EH (cell line): ENCODE data around the gene FAXDC2.
A peak's percentile ranks its signal among the peaks of the same experiment; 100 is the strongest.

Experiments used
- DNase-seq: peaks from one replicate; pipeline ENCODE4 v3.0.0-alpha.2; 2015; ENCODE audit warnings: low read depth

Gene FAXDC2

DNA sequence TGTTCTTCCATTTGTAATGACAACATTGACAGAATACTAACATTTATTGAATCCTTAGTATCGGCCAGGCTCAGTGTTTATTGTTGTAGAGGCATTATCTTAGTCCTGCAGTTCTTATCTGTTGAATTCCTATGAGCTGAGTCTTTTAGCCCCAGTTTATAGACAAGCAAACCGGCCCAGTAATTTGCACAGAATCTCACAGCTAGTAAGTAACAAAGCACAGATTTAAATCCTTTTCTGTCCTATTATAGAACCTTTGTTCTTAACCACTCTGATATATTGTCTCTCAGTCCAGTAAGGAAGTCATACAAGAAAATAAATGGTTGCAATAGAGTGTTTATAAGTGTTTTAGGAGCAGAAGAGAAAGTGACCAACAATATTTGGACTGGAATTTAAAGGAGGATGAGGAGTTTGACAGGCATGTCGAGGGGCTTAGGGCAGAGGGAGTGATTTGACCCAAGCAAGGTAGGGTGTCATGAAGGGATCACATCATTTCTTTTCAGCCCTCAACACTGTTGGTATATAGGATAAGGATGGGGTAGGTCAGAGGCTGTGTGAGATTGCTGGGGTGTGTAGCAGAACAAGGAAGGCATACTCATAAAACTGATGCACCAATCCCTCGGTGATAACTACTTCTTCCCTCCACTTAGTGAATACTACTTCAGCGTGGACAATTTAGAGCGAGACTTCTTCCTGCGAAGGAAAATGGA, 55.7 kb downstream of the FAXDC2 start:
- DNase-seq, result peak; percentile 80

GRCh38 chr5:154793599-154794524, 56.5 kb downstream of the FAXDC2 start:
- peak; percentile 54 for DNase-seq

DNA sequence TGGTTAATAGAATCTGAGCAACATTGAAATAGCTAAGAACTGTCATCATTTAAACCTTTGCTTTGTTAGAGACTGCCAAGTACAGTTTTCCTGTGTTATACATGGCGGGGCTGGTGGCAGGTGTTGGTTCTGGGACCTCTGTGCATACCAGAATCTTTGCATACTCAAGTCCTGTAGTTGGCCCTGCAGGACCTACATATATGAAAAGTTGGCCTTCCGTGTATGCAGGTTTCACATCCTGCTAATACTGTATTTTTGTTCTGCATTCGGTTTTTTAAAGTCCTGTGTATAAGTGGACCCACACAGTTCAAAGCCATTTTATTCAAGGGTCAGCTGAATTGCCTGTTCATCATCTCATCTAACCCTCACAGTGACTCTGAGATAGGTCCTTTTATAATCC, 58.9 kb downstream of the FAXDC2 start:
- no peak for DNase-seq

DNA sequence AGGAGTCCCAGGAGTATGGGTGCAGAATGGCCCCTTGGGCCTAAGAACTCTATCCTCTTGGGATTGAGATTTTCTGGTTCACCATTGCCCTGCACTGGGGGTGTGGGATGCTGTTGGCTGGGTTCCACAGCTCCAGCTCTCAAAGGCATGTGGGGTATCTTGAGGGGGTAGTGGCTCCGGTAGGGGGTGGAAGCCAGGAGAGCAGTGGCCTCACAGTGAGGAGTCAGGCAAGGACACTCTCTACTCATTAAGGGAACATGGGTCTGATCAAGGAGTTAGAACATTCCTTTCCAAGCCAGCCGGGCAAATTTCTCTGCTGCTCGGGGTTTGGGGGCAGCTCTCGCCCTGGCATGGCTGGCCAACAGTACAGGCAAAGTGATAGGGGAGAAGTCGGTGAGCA, 62.2 kb downstream of the FAXDC2 start:
- DNase-seq, result peak; percentile 26

DNA sequence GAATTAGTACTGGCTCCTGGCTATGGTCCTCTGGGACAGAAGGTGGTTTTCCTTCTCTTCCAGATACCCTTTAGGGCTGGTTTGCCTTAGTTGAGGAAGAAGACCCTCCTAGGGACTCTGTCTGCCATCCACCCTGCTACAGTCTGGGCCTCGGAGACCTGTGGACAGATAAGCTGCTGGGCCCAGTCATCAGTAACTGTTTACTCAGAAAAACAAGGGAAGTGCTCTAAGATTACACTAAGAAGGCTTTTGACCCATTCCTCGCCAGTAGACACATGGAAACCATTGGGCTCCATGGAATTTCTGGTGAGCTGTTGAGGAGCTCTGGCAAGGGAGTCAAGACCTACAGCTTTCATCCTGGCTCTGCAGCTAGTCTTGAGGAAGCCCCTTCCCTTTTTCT, 64.0 kb downstream of the FAXDC2 start:
- peak; percentile 27 for DNase-seq

DNA sequence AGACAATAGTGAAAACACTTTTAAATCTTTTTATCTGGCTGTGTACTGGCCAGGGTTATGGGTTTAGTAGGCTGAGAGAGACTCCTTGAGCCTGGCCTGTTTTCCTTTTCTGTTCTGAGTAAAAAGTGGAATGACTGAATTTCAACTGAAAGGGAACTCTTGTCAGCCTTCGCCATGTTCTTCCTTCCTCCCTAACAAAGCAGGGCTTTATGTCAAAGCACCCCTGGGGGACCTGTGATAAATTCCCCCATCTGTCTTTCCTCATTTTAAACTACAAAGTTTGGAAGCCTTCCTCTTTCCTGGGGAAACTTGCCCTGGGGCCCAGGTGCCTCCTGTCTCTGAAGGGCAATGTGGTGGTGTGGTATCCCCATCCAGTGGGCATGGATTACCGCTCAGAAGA, 65.5 kb downstream of the FAXDC2 start:
- DNase-seq, result no peak

DNA sequence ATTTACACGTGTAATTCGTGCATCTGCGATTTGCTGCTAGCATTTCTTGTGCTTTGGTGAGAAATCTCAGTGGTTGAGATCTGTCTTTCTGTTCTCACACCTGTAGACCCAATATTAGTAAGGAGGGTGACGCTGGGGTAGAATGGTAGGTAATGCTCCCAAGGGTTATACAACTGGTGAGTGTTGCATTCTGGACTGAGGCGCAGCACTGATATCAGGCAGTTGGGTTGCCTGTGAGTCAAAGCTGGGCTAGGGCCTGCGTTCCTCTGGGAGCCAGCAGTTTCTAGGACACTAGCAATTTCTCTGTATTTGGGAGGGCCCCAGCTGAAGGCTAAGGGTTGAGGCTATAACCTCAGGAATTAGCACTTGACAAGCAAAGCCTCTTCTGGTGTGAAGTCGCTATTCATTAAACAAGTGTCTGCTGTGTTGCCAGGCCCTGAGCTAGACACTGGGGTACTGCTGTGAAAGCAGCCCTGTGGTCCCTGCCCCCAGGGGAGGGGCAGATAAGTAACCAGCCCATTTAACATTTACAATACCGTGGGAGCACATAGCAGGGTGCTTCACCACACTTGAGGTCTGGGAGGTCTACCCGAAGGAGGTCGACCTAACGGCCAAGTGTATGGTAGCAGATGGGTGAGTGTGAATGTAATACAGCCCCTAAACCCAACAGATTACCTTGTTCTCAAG, 66.5 kb downstream of the FAXDC2 start:
- DNase-seq, result no peak

DNA sequence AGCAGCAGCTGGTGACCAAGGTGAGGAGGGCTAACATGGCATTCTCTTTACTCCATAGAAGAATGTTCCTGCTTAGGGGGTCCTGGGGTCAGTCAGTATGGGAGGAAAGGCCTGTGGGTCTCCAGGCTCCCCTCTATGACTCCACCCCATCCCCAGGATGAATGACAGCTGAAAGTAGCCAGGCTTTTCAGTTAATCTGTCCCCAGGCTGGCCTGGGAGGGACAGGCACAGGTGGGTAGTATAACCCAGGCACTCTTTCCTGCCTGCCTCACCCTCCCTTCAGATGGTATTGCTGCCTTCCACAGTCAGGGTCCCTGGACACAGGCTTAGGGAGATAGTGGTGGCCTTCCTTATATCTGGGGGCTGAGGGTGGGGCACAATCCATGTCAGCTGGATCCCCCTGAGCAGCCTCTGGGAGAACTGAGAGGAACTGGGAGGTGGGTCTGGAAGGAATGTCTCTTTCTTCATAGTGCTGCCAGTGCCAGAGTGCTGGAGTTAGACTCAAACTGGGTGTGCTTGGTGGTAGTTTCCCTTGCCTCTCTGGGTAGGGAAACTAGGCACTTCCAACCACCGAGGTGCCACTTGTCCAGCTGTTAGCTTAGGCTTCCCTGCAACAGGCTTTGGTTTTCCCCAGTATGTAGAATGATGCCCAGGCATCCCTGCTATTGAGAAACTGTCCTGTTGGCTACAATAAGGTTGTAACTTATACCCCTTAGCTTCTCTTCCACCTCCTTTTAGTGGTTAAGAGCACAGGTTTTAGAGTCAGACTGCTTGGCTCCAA, 67.4 kb downstream of the FAXDC2 start:
- no peak for DNase-seq

- no peak for DNase-seq
Observed at GRCh38 chr5:154782326-154782725, 68.1 kb downstream of the FAXDC2 start.

- DNase-seq, result no peak
Observed at GRCh38 chr5:154780128-154780527, 70.3 kb downstream of the FAXDC2 start.

GRCh38 chr5:154779105-154779504, 71.3 kb downstream of the FAXDC2 start:
- peak; percentile 91 for DNase-seq

DNA sequence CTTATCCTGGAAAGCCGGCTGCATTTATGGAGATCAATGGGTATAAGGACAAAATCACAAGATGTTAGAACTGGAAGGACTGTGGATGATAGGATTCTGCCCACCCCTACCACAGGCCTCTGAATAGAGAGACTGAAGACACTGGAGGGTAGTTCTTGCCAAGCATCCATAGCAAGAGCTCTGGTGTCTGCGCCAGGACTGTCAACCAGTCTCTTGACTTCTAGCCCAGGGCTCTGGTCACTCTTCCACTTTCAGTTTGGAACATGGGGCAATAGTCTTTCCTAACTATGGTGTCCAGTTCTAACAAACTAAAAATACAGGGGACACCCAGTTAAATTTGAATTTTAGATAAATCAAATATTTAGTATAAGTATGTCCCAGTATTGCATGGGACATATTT, 71.9 kb downstream of the FAXDC2 start:
- peak; percentile 27 for DNase-seq

DNA sequence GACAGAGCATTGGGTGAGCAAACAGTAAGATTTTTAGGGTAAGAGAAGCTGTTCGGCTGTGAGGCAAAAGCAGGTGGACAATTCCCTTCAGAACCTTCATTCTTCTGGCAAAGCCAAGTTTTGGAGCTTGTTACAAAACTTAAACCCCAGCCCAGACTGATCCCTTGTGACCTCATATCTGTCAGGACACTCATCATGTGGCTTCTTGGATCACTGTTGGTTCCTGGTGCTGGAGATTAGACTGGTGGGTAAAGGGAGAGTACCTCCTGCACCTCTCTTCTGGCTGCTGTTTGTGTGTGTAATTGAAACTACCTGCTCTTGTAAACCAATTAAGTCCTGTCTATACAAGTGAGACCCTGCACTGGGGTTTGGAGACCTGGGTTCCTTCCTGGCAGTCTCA, 74.2 kb downstream of the FAXDC2 start:
- DNase-seq, result no peak

- no peak for DNase-seq
Observed at GRCh38 chr5:154773326-154773725, 77.1 kb downstream of the FAXDC2 start.

- DNase-seq, result peak; percentile 92
Observed at GRCh38 chr5:154771383-154771901, 79.0 kb downstream of the FAXDC2 start.

DNA sequence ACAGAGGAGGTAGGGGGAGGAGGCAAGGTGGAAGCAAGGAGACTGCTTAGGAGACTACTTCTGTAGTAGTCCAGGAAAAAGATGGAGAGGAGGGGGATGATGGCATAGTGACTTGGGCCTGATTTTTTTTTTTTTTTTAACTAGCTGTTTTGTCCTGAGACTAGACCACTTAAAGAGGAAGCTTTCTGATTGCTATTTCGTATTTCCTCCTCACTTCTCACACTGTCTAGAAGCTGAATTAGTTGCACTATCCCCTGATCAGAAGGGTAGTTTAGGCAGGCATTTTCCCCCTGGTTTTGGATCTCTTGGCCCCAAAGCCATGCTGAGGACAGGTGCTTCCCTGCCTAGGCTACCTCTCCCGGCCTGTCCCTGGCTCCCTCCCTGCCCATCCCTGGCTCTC, 80.3 kb downstream of the FAXDC2 start:
- DNase-seq, result no peak
